Brain microvascular endothelial cell (primary cell): Measurements from ENCODE around the gene DAAM1.

Experiments
- DNase-seq: peaks from one replicate; pipeline ENCODE4 v3.0.0-alpha.2; 2020
- H3K27ac ChIP-seq: fragments of 250-450 bp; sonication (Bioruptor Pico); 2 replicates; pipeline ENCODE4 v1.5.1; 2020; ENCODE audit warnings: mild to moderate bottlenecking, moderate library complexity
- H3K27me3 ChIP-seq: fragments of 250-450 bp; sonication (Bioruptor Pico); replicated peaks from 2 replicates; pipeline ENCODE4 v1.5.1; 2020; ENCODE audit warnings: mild to moderate bottlenecking
- H3K36me3 ChIP-seq: fragments of 250-450 bp; sonication (Bioruptor Pico); replicated peaks from 2 replicates; pipeline ENCODE4 v1.5.1; 2020; ENCODE audit warnings: mild to moderate bottlenecking
- H3K4me3 ChIP-seq: 2 replicates; pipeline ENCODE4 v1.5.1; 2011; ENCODE audit warnings: low read depth, mild to moderate bottlenecking, control low read depth, low read length, moderate library complexity
- in situ Hi-C: cut with HindIII; loops from 2 replicates; pipeline ENCODE4 v1.10.0; 2017; ENCODE audit warnings: low sequenced_read_pairs, low pct_ligation_motif_present
- TF ChIP-seq, protein P1 (sequence below): IDR thresholded peaks from 2 replicates; pipeline ENCODE4 v1.5.1; 2011; ENCODE audit warnings: low read depth, mild to moderate bottlenecking, moderate library complexity, low read length, control low read depth, inconsistent platforms; ENCODE audit errors: missing control alignments

DAAM1 gene

DNA sequence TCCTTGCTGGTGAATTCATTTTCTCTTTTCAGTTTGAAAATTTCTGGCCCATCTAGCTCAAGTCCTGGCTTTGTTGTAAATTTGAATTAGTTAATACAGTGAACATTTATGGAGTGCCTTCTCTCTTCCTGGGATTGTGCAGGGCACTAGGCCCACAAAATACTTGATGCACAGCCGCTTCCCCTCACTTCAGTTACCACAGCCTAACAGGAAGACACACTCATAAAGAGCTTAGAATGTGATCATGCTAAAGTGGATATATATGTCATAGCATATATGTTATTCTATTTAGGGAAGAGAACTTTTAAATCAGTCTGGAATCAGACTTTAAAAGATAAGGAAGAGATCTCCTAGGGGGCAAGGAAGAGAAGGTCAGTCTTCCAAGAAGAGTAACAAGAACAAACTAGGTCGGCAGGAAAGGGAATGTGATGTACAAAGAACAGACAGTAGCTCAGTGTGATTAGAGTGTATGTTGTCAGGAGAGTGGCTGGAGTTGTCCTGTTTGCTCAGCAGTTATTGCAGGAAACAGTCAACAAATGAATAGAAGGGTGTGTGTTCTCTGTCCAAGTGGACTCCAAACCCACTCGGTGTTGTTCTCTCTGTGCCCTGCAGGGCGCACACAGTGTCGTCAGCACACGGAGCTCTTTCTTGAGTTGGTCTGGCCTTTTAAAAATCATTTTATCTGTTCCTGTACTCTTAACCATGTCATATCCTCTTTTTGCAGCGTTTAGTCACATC is 74.4 kb downstream of the DAAM1 start:
- in situ Hi-C loops = no loop called here
- Histone ChIP-seq H3K36me3 (no peaks in the 10 kb centered on the region), H3K27me3 (no peaks in the 10 kb centered on the region), H3K4me3 (no peak overlapping the region), H3K27ac (no peak overlapping the region)
- DNase-seq = no peak
- TF ChIP-seq, protein P1, sequence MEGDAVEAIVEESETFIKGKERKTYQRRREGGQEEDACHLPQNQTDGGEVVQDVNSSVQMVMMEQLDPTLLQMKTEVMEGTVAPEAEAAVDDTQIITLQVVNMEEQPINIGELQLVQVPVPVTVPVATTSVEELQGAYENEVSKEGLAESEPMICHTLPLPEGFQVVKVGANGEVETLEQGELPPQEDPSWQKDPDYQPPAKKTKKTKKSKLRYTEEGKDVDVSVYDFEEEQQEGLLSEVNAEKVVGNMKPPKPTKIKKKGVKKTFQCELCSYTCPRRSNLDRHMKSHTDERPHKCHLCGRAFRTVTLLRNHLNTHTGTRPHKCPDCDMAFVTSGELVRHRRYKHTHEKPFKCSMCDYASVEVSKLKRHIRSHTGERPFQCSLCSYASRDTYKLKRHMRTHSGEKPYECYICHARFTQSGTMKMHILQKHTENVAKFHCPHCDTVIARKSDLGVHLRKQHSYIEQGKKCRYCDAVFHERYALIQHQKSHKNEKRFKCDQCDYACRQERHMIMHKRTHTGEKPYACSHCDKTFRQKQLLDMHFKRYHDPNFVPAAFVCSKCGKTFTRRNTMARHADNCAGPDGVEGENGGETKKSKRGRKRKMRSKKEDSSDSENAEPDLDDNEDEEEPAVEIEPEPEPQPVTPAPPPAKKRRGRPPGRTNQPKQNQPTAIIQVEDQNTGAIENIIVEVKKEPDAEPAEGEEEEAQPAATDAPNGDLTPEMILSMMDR = peak; percentile 54

DNA sequence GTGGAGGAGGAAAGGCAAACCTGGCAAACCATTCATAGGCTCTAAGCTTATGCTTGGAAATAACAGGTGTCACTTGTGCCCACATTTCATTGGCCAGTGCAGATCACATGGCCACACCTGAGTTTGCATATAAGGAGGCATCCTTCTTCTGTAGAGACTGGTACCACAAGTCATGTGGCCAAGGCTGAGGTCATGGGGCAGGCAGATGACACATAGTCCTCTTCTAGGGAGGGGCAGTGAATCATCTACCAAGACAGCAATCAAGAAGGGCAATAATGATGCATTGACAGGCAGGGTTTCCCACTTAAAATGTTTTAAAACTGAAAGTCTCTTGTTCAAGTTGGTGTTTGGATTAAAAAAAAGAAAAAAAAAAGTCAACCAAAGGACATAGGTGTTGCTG is 77.3 kb downstream of the DAAM1 start:
- Histone ChIP-seq H3K27me3 (no peaks in the 10 kb centered on the region), H3K27ac (no peak overlapping the region), H3K36me3 (no peaks in the 10 kb centered on the region), H3K4me3 (no peak overlapping the region)
- no peak for DNase-seq
- TF ChIP-seq, protein P1 = no peak
- in situ Hi-C loops = no loop called here

DNA sequence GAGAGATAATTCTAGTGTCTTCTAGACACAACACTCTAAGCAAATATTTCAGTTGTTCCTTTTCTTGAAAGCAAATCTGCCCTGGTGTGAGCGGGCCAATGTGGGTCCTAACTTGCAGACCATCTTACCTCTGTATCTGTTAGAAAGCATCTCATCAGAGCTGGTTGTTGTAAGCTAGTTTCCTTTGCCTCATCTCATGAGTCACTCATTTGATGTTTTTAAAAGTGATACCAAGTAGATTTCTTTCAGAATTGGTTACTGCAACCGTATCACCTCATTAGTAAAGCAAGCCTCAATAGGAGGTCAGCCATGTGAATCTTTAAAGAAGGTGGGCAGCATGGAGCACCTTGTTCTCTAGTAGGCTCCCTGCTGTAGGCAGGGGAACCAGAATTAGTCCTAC is 78.6 kb downstream of the DAAM1 start:
- no peak overlapping the region for H3K27ac ChIP-seq
- no peaks in the 10 kb centered on the region for H3K36me3 ChIP-seq
- no peaks in the 10 kb centered on the region for H3K27me3 ChIP-seq
- TF ChIP-seq, protein P1 = no peak
- no peak for DNase-seq
- in situ Hi-C loops = no loop called here
- no peak overlapping the region for H3K4me3 ChIP-seq

DNA sequence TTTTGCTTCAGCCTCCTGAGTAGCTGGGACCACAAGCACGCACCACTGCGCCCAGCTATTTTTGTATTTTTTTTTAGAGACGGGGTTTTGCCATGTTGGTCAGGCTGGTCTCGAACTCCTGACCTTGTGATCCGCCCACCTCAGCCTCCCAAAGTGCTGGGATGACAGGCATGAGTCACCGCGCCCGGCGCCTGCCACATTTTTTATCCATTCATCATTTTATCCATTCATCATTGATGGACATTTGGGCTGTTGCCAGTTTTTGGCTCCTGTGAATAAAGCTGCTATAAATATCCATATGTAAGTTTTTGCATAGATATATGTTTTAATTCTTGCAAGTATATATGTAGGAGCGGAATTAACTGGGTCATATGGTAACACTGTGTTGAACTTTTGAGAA is 79.5 kb downstream of the DAAM1 start:
- Histone ChIP-seq H3K36me3 (no peaks in the 10 kb centered on the region), H3K27me3 (no peaks in the 10 kb centered on the region), H3K4me3 (no peak overlapping the region), H3K27ac (peak overlapping the region; percentile 1)
- TF ChIP-seq, protein P1 = no peak
- in situ Hi-C loops = no loop called here
- DNase-seq = peak; percentile 83

DNA sequence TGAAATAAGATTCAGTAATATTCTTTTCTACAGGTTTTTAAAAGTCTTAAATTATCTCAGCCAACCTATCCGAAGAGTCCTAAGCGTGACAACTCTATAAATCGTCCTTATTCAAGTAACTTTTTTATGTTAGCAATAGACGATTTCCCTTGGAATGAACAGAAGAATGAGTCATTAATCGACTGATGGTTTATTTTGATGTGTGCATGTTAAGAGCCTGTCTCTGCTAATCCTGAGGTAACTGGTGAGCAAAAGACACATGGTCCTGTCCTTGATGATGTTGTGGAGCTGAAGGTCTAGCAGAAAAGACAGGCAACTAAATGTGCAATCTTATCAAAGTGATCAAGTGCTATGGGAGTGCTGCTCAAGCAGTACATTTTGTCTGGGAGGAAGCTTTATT is 80.4 kb downstream of the DAAM1 start:
- TF ChIP-seq, protein P1 = no peak
- H3K27ac ChIP-seq = no peak overlapping the region

DNA sequence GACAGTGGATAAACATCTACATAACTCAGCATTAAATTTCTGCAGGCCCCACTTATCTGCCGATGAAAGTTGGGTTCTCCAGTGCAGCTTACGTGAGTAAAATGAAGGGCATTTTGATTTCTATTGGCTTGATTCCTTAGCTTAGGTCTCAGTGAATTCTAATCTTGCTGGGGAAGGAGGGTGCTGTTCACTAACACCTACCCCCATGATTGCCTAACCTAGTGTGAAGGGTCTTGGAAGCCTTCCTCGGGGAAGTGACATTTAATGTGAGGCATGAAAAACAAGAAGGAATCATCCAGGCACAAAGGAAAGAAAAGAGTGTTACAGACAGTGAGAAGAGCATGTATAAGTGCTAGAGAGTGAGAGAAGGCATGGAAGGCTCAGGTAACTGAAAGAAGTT is 81.0 kb downstream of the DAAM1 start:
- in situ Hi-C loops = no loop called here

More for the DNA sequence above, 80.4 kb downstream of the DAAM1 start:
- no peak overlapping the region for H3K4me3 ChIP-seq
- no peak for DNase-seq
- H3K27me3 ChIP-seq = no peaks in the 10 kb centered on the region
- in situ Hi-C loops = no loop called here
- H3K36me3 ChIP-seq = no peaks in the 10 kb centered on the region

More for the DNA sequence above, 81.0 kb downstream of the DAAM1 start:
- DNase-seq = no peak
- Histone ChIP-seq H3K27me3 (no peaks in the 10 kb centered on the region), H3K4me3 (no peak overlapping the region), H3K36me3 (no peaks in the 10 kb centered on the region), H3K27ac (no peak overlapping the region)
- TF ChIP-seq, protein P1 = no peak
